Ishikawa (cell line): ENCODE data around the gene COTL1.

Experiments
- CEBPB ChIP-seq: IDR thresholded peaks from 2 replicates; pipeline ENCODE4 v1.6.1; 2012
- CREB1 ChIP-seq: IDR thresholded peaks from 2 replicates; pipeline ENCODE4 v1.6.1; 2012; ENCODE audit warnings: low read depth
- EGR1 ChIP-seq: IDR thresholded peaks from 2 replicates; pipeline ENCODE4 v1.6.1; 2012
- EP300 ChIP-seq: IDR thresholded peaks from 2 replicates; pipeline ENCODE4 v1.6.1; 2012; ENCODE audit warnings: borderline replicate concordance
- FOXM1 ChIP-seq: IDR thresholded peaks from 2 replicates; pipeline ENCODE4 v1.6.1; 2012; ENCODE audit warnings: low read depth, borderline replicate concordance
- NFIC ChIP-seq: IDR thresholded peaks from 2 replicates; pipeline ENCODE4 v1.6.1; 2012
- RAD21 ChIP-seq: IDR thresholded peaks from 2 replicates; pipeline ENCODE4 v1.6.1; 2012; ENCODE audit warnings: low read depth
- TAF1 ChIP-seq: IDR thresholded peaks from 2 replicates; pipeline ENCODE4 v1.6.1; 2012; ENCODE audit warnings: low read depth, mild to moderate bottlenecking
- TCF12 ChIP-seq: IDR thresholded peaks from 2 replicates; pipeline ENCODE4 v1.6.1; 2012; ENCODE audit warnings: low read depth
- TEAD4 ChIP-seq: IDR thresholded peaks from 2 replicates; pipeline ENCODE4 v1.6.1; 2012
- YY1 ChIP-seq: IDR thresholded peaks from 2 replicates; pipeline ENCODE4 v1.6.1; 2012; ENCODE audit warnings: low read depth
- ZBTB7A ChIP-seq: IDR thresholded peaks from 2 replicates; pipeline ENCODE4 v1.6.1; 2012; ENCODE audit warnings: low read depth
- TF ChIP-seq, protein P1 (sequence below): IDR thresholded peaks from 2 replicates; pipeline ENCODE4 v1.6.1; 2012; ENCODE audit warnings: low read depth, mild to moderate bottlenecking
- TF ChIP-seq, protein P2 (sequence below): IDR thresholded peaks from 2 replicates; pipeline ENCODE4 v1.6.1; 2012
- TF ChIP-seq, protein P3 (sequence below): IDR thresholded peaks from 2 replicates; pipeline ENCODE4 v1.6.1; 2012

The COTL1 gene

DNA sequence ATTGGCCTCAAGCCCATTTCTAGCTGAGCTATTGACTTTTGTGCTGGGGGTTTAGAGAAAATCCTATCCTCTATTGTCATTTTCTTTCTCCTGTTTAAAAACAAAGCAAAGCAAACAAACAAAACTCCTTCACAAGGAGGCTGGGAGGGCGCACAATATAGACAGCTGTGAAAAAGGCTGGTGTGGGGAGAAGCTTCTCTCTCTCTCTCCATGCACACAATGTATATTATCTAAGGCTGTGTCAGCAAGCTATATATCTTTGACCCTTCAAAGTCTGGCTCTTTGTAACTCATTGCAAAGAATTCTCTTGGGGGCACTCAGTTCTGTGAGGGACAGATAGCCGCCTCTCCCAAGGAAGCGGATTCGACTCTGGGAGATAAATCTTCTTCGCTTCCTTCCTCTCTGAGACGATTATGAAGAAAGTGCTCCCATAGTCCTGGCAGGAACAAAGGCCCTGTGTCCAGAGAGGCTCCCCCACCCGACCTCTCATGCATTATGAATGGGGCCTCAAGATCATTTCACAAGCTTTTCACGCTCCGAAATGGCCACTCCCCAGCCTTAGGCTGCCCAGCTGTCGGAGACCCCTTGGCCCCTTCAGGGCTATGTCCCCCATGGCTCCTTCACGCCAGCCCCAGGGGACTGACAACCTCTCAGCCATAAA lies 80.3 kb downstream of the COTL1 start:
- TF ChIP-seq CEBPB: no peak
- TF ChIP-seq FOXM1: no peak
- no peak for TF ChIP-seq EP300
- TF ChIP-seq TCF12: no peak
- TF ChIP-seq, protein P1, sequence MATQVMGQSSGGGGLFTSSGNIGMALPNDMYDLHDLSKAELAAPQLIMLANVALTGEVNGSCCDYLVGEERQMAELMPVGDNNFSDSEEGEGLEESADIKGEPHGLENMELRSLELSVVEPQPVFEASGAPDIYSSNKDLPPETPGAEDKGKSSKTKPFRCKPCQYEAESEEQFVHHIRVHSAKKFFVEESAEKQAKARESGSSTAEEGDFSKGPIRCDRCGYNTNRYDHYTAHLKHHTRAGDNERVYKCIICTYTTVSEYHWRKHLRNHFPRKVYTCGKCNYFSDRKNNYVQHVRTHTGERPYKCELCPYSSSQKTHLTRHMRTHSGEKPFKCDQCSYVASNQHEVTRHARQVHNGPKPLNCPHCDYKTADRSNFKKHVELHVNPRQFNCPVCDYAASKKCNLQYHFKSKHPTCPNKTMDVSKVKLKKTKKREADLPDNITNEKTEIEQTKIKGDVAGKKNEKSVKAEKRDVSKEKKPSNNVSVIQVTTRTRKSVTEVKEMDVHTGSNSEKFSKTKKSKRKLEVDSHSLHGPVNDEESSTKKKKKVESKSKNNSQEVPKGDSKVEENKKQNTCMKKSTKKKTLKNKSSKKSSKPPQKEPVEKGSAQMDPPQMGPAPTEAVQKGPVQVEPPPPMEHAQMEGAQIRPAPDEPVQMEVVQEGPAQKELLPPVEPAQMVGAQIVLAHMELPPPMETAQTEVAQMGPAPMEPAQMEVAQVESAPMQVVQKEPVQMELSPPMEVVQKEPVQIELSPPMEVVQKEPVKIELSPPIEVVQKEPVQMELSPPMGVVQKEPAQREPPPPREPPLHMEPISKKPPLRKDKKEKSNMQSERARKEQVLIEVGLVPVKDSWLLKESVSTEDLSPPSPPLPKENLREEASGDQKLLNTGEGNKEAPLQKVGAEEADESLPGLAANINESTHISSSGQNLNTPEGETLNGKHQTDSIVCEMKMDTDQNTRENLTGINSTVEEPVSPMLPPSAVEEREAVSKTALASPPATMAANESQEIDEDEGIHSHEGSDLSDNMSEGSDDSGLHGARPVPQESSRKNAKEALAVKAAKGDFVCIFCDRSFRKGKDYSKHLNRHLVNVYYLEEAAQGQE: no peak
- no peak for TF ChIP-seq ZBTB7A
- TF ChIP-seq EGR1: no peak
- no peak for TF ChIP-seq YY1

DNA sequence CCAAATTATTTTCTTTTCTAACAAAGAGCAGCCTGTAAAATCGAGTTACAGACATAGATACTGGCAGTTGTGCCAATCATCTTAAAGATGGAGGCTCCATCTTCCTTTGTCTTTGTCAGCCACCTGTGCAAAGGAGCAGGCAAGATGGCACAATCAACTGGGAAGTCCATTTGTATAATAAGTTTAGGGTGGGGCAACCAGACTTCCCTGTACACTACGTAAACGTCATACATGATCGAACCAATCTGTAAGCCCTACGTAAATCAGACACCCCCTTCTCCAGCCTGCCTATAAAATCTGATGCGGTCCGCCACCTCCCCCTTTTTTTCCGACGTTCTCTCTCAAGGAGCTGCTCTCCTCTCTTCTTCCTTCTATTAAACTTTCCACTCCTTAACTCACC lies 82.0 kb downstream of the COTL1 start:
- TF ChIP-seq EGR1: no peak
- TF ChIP-seq RAD21: no peak
- no peak for TF ChIP-seq CEBPB
- TF ChIP-seq EP300: no peak
- no peak for TF ChIP-seq NFIC
- TF ChIP-seq, protein P2, sequence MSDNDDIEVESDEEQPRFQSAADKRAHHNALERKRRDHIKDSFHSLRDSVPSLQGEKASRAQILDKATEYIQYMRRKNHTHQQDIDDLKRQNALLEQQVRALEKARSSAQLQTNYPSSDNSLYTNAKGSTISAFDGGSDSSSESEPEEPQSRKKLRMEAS: no peak
- no peak for TF ChIP-seq YY1
- no peak for TF ChIP-seq FOXM1
- no peak for TF ChIP-seq ZBTB7A
- TF ChIP-seq, protein P3, sequence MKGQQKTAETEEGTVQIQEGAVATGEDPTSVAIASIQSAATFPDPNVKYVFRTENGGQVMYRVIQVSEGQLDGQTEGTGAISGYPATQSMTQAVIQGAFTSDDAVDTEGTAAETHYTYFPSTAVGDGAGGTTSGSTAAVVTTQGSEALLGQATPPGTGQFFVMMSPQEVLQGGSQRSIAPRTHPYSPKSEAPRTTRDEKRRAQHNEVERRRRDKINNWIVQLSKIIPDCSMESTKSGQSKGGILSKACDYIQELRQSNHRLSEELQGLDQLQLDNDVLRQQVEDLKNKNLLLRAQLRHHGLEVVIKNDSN: no peak
- no peak for TF ChIP-seq CREB1
- TF ChIP-seq, protein P1: no peak
- TF ChIP-seq TCF12: no peak
- no peak for TF ChIP-seq TAF1
- no peak for TF ChIP-seq TEAD4

DNA sequence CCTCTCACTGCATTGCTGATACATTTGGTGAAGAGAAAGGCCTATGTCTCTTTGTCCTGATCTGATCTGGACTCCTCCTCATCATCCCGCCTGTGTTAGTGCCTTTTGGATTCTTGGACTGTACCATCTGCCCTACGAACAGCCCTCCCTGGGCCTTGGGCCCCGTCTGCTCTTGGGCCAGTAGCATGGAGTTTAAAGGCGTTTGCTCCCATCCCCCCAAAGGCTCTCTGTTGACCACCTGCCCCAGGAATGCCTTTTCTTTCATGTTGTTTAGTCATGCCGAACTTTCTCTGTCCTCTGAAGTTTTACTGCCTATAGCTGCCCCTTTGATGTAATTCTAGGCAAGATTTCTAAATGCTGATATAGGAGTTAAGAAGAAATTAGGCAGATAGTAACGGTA lies 82.5 kb downstream of the COTL1 start:
- no peak for TF ChIP-seq TAF1
- TF ChIP-seq CREB1: no peak
- TF ChIP-seq YY1: no peak
- TF ChIP-seq, protein P3: no peak
- TF ChIP-seq FOXM1: no peak
- TF ChIP-seq, protein P2: no peak
- TF ChIP-seq EP300: no peak
- TF ChIP-seq TEAD4: no peak
- TF ChIP-seq TCF12: no peak
- TF ChIP-seq, protein P1: no peak
- no peak for TF ChIP-seq ZBTB7A
- TF ChIP-seq CEBPB: no peak
- no peak for TF ChIP-seq NFIC
- no peak for TF ChIP-seq EGR1
- no peak for TF ChIP-seq RAD21

DNA sequence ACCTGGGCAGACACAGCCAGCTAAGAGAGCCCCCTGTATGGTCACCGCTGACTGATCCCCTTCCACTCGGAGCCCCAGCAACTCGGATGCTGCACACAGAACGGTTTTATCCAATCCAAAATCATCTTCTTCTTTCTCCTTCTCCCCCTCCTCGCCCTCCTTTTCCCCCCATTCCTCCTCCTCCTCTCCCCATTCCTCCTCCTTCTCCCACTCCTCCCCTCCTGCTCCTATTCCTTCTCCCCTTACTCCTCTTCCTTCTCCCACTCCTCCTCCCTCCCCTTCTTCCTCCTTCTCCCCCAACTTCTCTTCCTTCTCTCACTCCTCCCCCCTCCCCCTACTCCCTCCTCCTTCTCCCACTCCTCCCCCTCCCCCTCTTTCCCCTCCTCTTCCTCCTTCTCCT lies 83.1 kb downstream of the COTL1 start:
- TF ChIP-seq TCF12: no peak
- TF ChIP-seq CREB1: no peak
- TF ChIP-seq RAD21: no peak

DNA sequence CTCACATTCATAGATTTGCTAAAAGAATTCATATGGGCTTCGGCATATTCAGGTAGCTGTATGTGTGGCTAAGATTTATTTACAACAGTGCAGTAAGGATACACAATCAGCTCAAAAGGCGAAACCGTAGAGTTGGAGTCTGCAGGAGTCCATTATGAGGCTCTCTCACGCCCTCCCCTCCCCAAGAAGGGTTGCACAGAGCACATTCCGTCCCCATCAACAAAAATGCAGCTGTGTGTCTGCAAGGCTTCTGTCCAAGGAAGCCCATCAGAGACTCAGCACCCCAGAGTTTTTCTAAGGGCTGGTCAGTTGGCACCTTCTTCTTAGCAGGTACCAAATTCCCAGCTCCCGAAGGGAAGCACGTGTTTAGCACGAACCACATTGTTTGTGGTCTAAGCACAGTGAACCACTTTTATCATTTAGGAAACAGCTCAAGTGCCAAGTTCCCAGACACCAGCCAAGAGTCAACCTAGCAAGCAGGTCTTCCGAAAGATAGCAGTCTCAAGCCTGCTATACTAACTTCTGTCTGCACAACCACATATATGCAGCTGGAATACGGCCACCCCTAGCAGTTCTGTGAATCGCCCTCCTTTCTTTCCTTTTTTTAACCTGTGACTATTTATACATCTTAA lies 84.9 kb downstream of the COTL1 start:
- TF ChIP-seq, protein P1: no peak
- no peak for TF ChIP-seq EP300
- no peak for TF ChIP-seq ZBTB7A
- TF ChIP-seq, protein P3: no peak
- TF ChIP-seq CEBPB: no peak
- no peak for TF ChIP-seq TCF12
- no peak for TF ChIP-seq FOXM1
- no peak for TF ChIP-seq TEAD4
- TF ChIP-seq, protein P2: no peak; the same call in 1 of the 2 replicates
- no peak for TF ChIP-seq EGR1
